ENCODE data around the gene PKN2. TPM values are rescaled to one million over a fixed set of nuclear protein-coding genes. Genes with fewer than 3 reads are reported as not detected.
A peak's percentile ranks its signal among the peaks of the same experiment; 100 is the strongest.

PKN2 gene
- polyA plus RNA-seq, 3 donors from 2014 or later, result 4.0 to 6.9 (median 5.4) TPM

- peaks cover 0 to 1% (median 0%) of the 10 kb centered on the region in 3 donors for H3K27me3 Mint-ChIP-seq (ENCODE audit: low read depth in 3 of 3)
- peaks cover 0 to 7% (median 3%) of the 10 kb centered on the region in 6 donors for H3K9me3 Mint-ChIP-seq
- H3K4me1 Mint-ChIP-seq, result peaks cover 30 to 82% of the 10 kb centered on the region in 2 donors
- no peak overlapping the region for H3K4me3 Mint-ChIP-seq
- DNase-seq, result no peak
- peak overlapping the region in 1 of 6 donors; percentile 16 for H3K27ac Mint-ChIP-seq
- H3K36me3 Mint-ChIP-seq, result peaks cover 6 to 13% (median 9%) of the 10 kb centered on the region in 3 donors
Observed at GRCh38 chr1:88730132-88730675, 46.1 kb downstream of the PKN2 start.

- no peak for DNase-seq
- Mint-ChIP-seq H3K27ac (peak overlapping the region in 1 of 6 donors; percentile 61), H3K4me3 (no peak overlapping the region), H3K9me3 (peaks cover 5 to 15% (median 11%) of the 10 kb centered on the region in 6 donors), H3K27me3 (ENCODE audit: low read depth in 3 of 3) (peaks cover 0 to 1% (median 1%) of the 10 kb centered on the region in 3 donors), H3K36me3 (peaks cover 11 to 21% (median 15%) of the 10 kb centered on the region in 3 donors), H3K4me1 (peaks cover 31 to 74% of the 10 kb centered on the region in 2 donors)
Observed at GRCh38 chr1:88730995-88731394, 46.9 kb downstream of the PKN2 start.

GRCh38 chr1:88731475-88732269, 47.6 kb downstream of the PKN2 start:
- H3K9me3 Mint-ChIP-seq, result peaks cover 7 to 19% (median 16%) of the 10 kb centered on the region in 6 donors
- peak overlapping the region in 1 of 6 donors; percentile 61 for H3K27ac Mint-ChIP-seq
- H3K36me3 Mint-ChIP-seq, result peaks cover 13 to 23% (median 20%) of the 10 kb centered on the region in 3 donors
- no peak overlapping the region for H3K4me3 Mint-ChIP-seq
- H3K4me1 Mint-ChIP-seq, result peaks cover 29 to 67% of the 10 kb centered on the region in 2 donors
- H3K27me3 Mint-ChIP-seq (ENCODE audit: low read depth in 3 of 3), result peaks cover 0 to 1% (median 1%) of the 10 kb centered on the region in 3 donors
- no peak for DNase-seq

- peaks cover 7 to 22% (median 16%) of the 10 kb centered on the region in 6 donors for H3K9me3 Mint-ChIP-seq
- H3K27ac Mint-ChIP-seq, result no peak overlapping the region
- peaks cover 24 to 60% of the 10 kb centered on the region in 2 donors for H3K4me1 Mint-ChIP-seq
- peaks cover 15 to 22% (median 16%) of the 10 kb centered on the region in 3 donors for H3K36me3 Mint-ChIP-seq
- no peak for DNase-seq
- H3K27me3 Mint-ChIP-seq (ENCODE audit: low read depth in 3 of 3), result peaks cover 0 to 3% (median 0%) of the 10 kb centered on the region in 3 donors
- H3K4me3 Mint-ChIP-seq, result no peak overlapping the region
Observed at GRCh38 chr1:88735382-88735781, 51.3 kb downstream of the PKN2 start.

GRCh38 chr1:88735909-88736308, 51.8 kb downstream of the PKN2 start:
- peak overlapping the region in 1 of 6 donors; percentile 8 for H3K27ac Mint-ChIP-seq
- DNase-seq, result no peak
- peaks cover 7 to 22% (median 16%) of the 10 kb centered on the region in 6 donors for H3K9me3 Mint-ChIP-seq
- H3K36me3 Mint-ChIP-seq, result peaks cover 15 to 22% (median 16%) of the 10 kb centered on the region in 3 donors
- H3K27me3 Mint-ChIP-seq (ENCODE audit: low read depth in 3 of 3), result peaks cover 0 to 3% (median 0%) of the 10 kb centered on the region in 3 donors
- H3K4me3 Mint-ChIP-seq, result no peak overlapping the region
- H3K4me1 Mint-ChIP-seq, result peaks cover 24 to 54% of the 10 kb centered on the region in 2 donors

- peaks cover 7 to 22% (median 16%) of the 10 kb centered on the region in 6 donors for H3K9me3 Mint-ChIP-seq
- no peak overlapping the region for H3K4me3 Mint-ChIP-seq
- peaks cover 17 to 46% of the 10 kb centered on the region in 2 donors for H3K4me1 Mint-ChIP-seq
- peaks cover 15 to 22% (median 16%) of the 10 kb centered on the region in 3 donors for H3K36me3 Mint-ChIP-seq
- H3K27ac Mint-ChIP-seq, result no peak overlapping the region
- DNase-seq, result peak in 2 of 3 donors; percentile 3 to 13
- peaks cover 0 to 3% (median 0%) of the 10 kb centered on the region in 3 donors for H3K27me3 Mint-ChIP-seq (ENCODE audit: low read depth in 3 of 3)
Observed at GRCh38 chr1:88736633-88737248, 52.7 kb downstream of the PKN2 start.

GRCh38 chr1:88737338-88737927, 53.4 kb downstream of the PKN2 start:
- Mint-ChIP-seq H3K4me3 (no peak overlapping the region), H3K27me3 (ENCODE audit: low read depth in 3 of 3) (peaks cover 0 to 3% (median 0%) of the 10 kb centered on the region in 3 donors), H3K36me3 (peaks cover 15 to 22% (median 16%) of the 10 kb centered on the region in 3 donors), H3K9me3 (peaks cover 7 to 22% (median 16%) of the 10 kb centered on the region in 6 donors), H3K27ac (no peak overlapping the region), H3K4me1 (peaks cover 15 to 42% of the 10 kb centered on the region in 2 donors)
- no peak for DNase-seq

- peak overlapping the region in 1 of 6 donors; percentile 27 for H3K27ac Mint-ChIP-seq
- H3K9me3 Mint-ChIP-seq, result peaks cover 3 to 10% (median 7%) of the 10 kb centered on the region in 6 donors
- H3K27me3 Mint-ChIP-seq (ENCODE audit: low read depth in 3 of 3), result peaks cover 0 to 3% (median 0%) of the 10 kb centered on the region in 3 donors
- peaks cover 11 to 24% of the 10 kb centered on the region in 2 donors for H3K4me1 Mint-ChIP-seq
- DNase-seq, result no peak
- H3K36me3 Mint-ChIP-seq, result peaks cover 13 to 26% (median 14%) of the 10 kb centered on the region in 3 donors
- no peak overlapping the region for H3K4me3 Mint-ChIP-seq
Observed at GRCh38 chr1:88740784-88741183, 56.7 kb downstream of the PKN2 start.

- DNase-seq, result no peak
- Mint-ChIP-seq H3K27me3 (ENCODE audit: low read depth in 3 of 3) (peaks cover 0 to 1% (median 0%) of the 10 kb centered on the region in 3 donors), H3K27ac (no peak overlapping the region), H3K4me1 (peaks cover 11 to 24% of the 10 kb centered on the region in 2 donors), H3K9me3 (peaks cover 0 to 5% (median 1%) of the 10 kb centered on the region in 6 donors), H3K4me3 (no peak overlapping the region), H3K36me3 (peaks cover 9 to 26% (median 10%) of the 10 kb centered on the region in 3 donors)
Observed at GRCh38 chr1:88741413-88741812, 57.3 kb downstream of the PKN2 start.

- H3K4me3 Mint-ChIP-seq, result no peak overlapping the region
- no peaks in the 10 kb centered on the region for H3K9me3 Mint-ChIP-seq
- H3K27me3 Mint-ChIP-seq (ENCODE audit: low read depth in 3 of 3), result no peaks in the 10 kb centered on the region
- H3K36me3 Mint-ChIP-seq, result peaks cover 7 to 26% (median 9%) of the 10 kb centered on the region in 3 donors
- no peak overlapping the region for H3K27ac Mint-ChIP-seq
- DNase-seq, result no peak
- peaks cover 9 to 23% of the 10 kb centered on the region in 2 donors for H3K4me1 Mint-ChIP-seq
Observed at GRCh38 chr1:88742531-88742930, 58.5 kb downstream of the PKN2 start.

GRCh38 chr1:88744142-88744541, 60.1 kb downstream of the PKN2 start:
- Mint-ChIP-seq H3K4me3 (no peak overlapping the region), H3K4me1 (peaks cover 1 to 7% of the 10 kb centered on the region in 2 donors), H3K27ac (no peak overlapping the region), H3K36me3 (peaks cover 6 to 23% (median 7%) of the 10 kb centered on the region in 3 donors), H3K9me3 (no peaks in the 10 kb centered on the region), H3K27me3 (ENCODE audit: low read depth in 3 of 3) (no peaks in the 10 kb centered on the region)
- no peak for DNase-seq

GRCh38 chr1:88746916-88747315, 62.8 kb downstream of the PKN2 start:
- Mint-ChIP-seq H3K27ac (no peak overlapping the region), H3K36me3 (peaks cover 6 to 23% (median 7%) of the 10 kb centered on the region in 3 donors), H3K4me1 (peaks cover 0 to 5% of the 10 kb centered on the region in 2 donors), H3K9me3 (no peaks in the 10 kb centered on the region), H3K27me3 (ENCODE audit: low read depth in 3 of 3) (no peaks in the 10 kb centered on the region), H3K4me3 (no peak overlapping the region)
- no peak for DNase-seq

- peaks cover 0 to 9% (median 7%) of the 10 kb centered on the region in 3 donors for H3K36me3 Mint-ChIP-seq
- no peaks in the 10 kb centered on the region for H3K27me3 Mint-ChIP-seq (ENCODE audit: low read depth in 3 of 3)
- H3K9me3 Mint-ChIP-seq, result no peaks in the 10 kb centered on the region
- no peak for DNase-seq
- peaks cover 0 to 13% of the 10 kb centered on the region in 2 donors for H3K4me1 Mint-ChIP-seq
- H3K27ac Mint-ChIP-seq, result no peak overlapping the region
- H3K4me3 Mint-ChIP-seq, result no peak overlapping the region
Observed at GRCh38 chr1:88751714-88752113, 67.6 kb downstream of the PKN2 start.

All from immature natural killer cell (primary cell).